ENCODE data around the gene ADAMTS12.

Gene ADAMTS12

GRCh38 chr5:33764786-33765185 is 127.0 kb downstream of the ADAMTS12 start:
- peaks cover 3% of the 10 kb centered on the region for H3K27me3 Mint-ChIP-seq
- no peaks in the 10 kb centered on the region for H3K4me1 Mint-ChIP-seq
- no peak overlapping the region for H3K27ac Mint-ChIP-seq
- no peak overlapping the region for H3K4me3 Mint-ChIP-seq
- no peaks in the 10 kb centered on the region for H3K9me3 Mint-ChIP-seq
- DNase-seq (ENCODE audit: low spot score in 2 of 2) (no peak), ATAC-seq (ENCODE audit: low read depth) (no peak)
- H3K36me3 Mint-ChIP-seq = no peaks in the 10 kb centered on the region

GRCh38 chr5:33763435-33763834 is 128.4 kb downstream of the ADAMTS12 start:
- Mint-ChIP-seq H3K9me3 (no peaks in the 10 kb centered on the region), H3K4me3 (no peak overlapping the region), H3K27ac (no peak overlapping the region), H3K4me1 (no peaks in the 10 kb centered on the region), H3K36me3 (no peaks in the 10 kb centered on the region), H3K27me3 (peaks cover 3% of the 10 kb centered on the region)
- ATAC-seq (ENCODE audit: low read depth) (no peak), DNase-seq (ENCODE audit: low spot score in 2 of 2) (no peak)

- Mint-ChIP-seq H3K27me3 (peaks cover 3% of the 10 kb centered on the region), H3K27ac (no peak overlapping the region), H3K4me1 (no peaks in the 10 kb centered on the region), H3K9me3 (no peaks in the 10 kb centered on the region), H3K36me3 (no peaks in the 10 kb centered on the region), H3K4me3 (no peak overlapping the region)
- DNase-seq (ENCODE audit: low spot score in 2 of 2) (no peak), ATAC-seq (ENCODE audit: low read depth) (no peak)
Measured at GRCh38 chr5:33762859-33763258, 128.9 kb downstream of the ADAMTS12 start.

- H3K27ac Mint-ChIP-seq = no peak overlapping the region
- no peaks in the 10 kb centered on the region for H3K4me1 Mint-ChIP-seq
- H3K36me3 Mint-ChIP-seq = no peaks in the 10 kb centered on the region
- no peak overlapping the region for H3K4me3 Mint-ChIP-seq
- ATAC-seq (ENCODE audit: low read depth) (no peak), DNase-seq (ENCODE audit: low spot score in 2 of 2) (no peak)
- H3K27me3 Mint-ChIP-seq = peaks cover 1% of the 10 kb centered on the region
- H3K9me3 Mint-ChIP-seq = no peaks in the 10 kb centered on the region
Measured at GRCh38 chr5:33761139-33761538, 130.7 kb downstream of the ADAMTS12 start.

GRCh38 chr5:33758737-33759136 is 133.1 kb downstream of the ADAMTS12 start:
- Mint-ChIP-seq H3K27me3 (peaks cover 1% of the 10 kb centered on the region), H3K36me3 (no peaks in the 10 kb centered on the region), H3K9me3 (no peaks in the 10 kb centered on the region), H3K4me1 (no peaks in the 10 kb centered on the region), H3K4me3 (no peak overlapping the region), H3K27ac (no peak overlapping the region)
- ATAC-seq (ENCODE audit: low read depth) (no peak), DNase-seq (ENCODE audit: low spot score in 2 of 2) (no peak)

- no peak for DNase-seq (ENCODE audit: low spot score in 2 of 2)
- H3K27me3 Mint-ChIP-seq = peaks cover 1% of the 10 kb centered on the region
- no peaks in the 10 kb centered on the region for H3K9me3 Mint-ChIP-seq
- no peak for ATAC-seq (ENCODE audit: low read depth)
- no peaks in the 10 kb centered on the region for H3K36me3 Mint-ChIP-seq
- H3K4me1 Mint-ChIP-seq = no peaks in the 10 kb centered on the region
- no peak overlapping the region for H3K4me3 Mint-ChIP-seq
- no peak overlapping the region for H3K27ac Mint-ChIP-seq
Measured at GRCh38 chr5:33756491-33756890, 135.3 kb downstream of the ADAMTS12 start.

GRCh38 chr5:33755231-33755630 is 136.6 kb downstream of the ADAMTS12 start:
- H3K4me1 Mint-ChIP-seq = no peaks in the 10 kb centered on the region
- ATAC-seq (ENCODE audit: low read depth) (no peak), DNase-seq (ENCODE audit: low spot score in 2 of 2) (no peak)
- no peak overlapping the region for H3K4me3 Mint-ChIP-seq
- no peaks in the 10 kb centered on the region for H3K36me3 Mint-ChIP-seq
- H3K27ac Mint-ChIP-seq = no peak overlapping the region
- H3K9me3 Mint-ChIP-seq = no peaks in the 10 kb centered on the region
- no peaks in the 10 kb centered on the region for H3K27me3 Mint-ChIP-seq

GRCh38 chr5:33753704-33754103 is 138.1 kb downstream of the ADAMTS12 start:
- Mint-ChIP-seq H3K27me3 (no peaks in the 10 kb centered on the region), H3K4me1 (no peaks in the 10 kb centered on the region), H3K36me3 (no peaks in the 10 kb centered on the region), H3K27ac (no peak overlapping the region), H3K4me3 (no peak overlapping the region), H3K9me3 (no peaks in the 10 kb centered on the region)
- ATAC-seq (ENCODE audit: low read depth) = no peak
- DNase-seq (ENCODE audit: low spot score in 2 of 2) = no peak

- no peak for DNase-seq (ENCODE audit: low spot score in 2 of 2)
- Mint-ChIP-seq H3K9me3 (no peaks in the 10 kb centered on the region), H3K27me3 (no peaks in the 10 kb centered on the region), H3K36me3 (no peaks in the 10 kb centered on the region), H3K4me1 (no peaks in the 10 kb centered on the region), H3K27ac (no peak overlapping the region), H3K4me3 (no peak overlapping the region)
- ATAC-seq (ENCODE audit: low read depth) = no peak
Measured at GRCh38 chr5:33748754-33749153, 143.0 kb downstream of the ADAMTS12 start.

- no peak overlapping the region for H3K4me3 Mint-ChIP-seq
- H3K9me3 Mint-ChIP-seq = no peaks in the 10 kb centered on the region
- H3K27ac Mint-ChIP-seq = no peak overlapping the region
- ATAC-seq (ENCODE audit: low read depth) (no peak), DNase-seq (ENCODE audit: low spot score in 2 of 2) (no peak)
- H3K27me3 Mint-ChIP-seq = no peaks in the 10 kb centered on the region
- no peaks in the 10 kb centered on the region for H3K36me3 Mint-ChIP-seq
- no peaks in the 10 kb centered on the region for H3K4me1 Mint-ChIP-seq
Measured at GRCh38 chr5:33745101-33745770, 146.6 kb downstream of the ADAMTS12 start.

GRCh38 chr5:33743099-33743498 is 148.7 kb downstream of the ADAMTS12 start:
- no peak overlapping the region for H3K4me3 Mint-ChIP-seq
- H3K27me3 Mint-ChIP-seq = no peaks in the 10 kb centered on the region
- no peaks in the 10 kb centered on the region for H3K9me3 Mint-ChIP-seq
- H3K27ac Mint-ChIP-seq = no peak overlapping the region
- no peaks in the 10 kb centered on the region for H3K36me3 Mint-ChIP-seq
- ATAC-seq (ENCODE audit: low read depth) = no peak
- no peaks in the 10 kb centered on the region for H3K4me1 Mint-ChIP-seq
- no peak for DNase-seq (ENCODE audit: low spot score in 2 of 2)

GRCh38 chr5:33742181-33742580 is 149.6 kb downstream of the ADAMTS12 start:
- Mint-ChIP-seq H3K27me3 (no peaks in the 10 kb centered on the region), H3K9me3 (no peaks in the 10 kb centered on the region), H3K36me3 (no peaks in the 10 kb centered on the region), H3K4me1 (no peaks in the 10 kb centered on the region), H3K4me3 (no peak overlapping the region), H3K27ac (no peak overlapping the region)
- no peak for DNase-seq (ENCODE audit: low spot score in 2 of 2)
- ATAC-seq (ENCODE audit: low read depth) = no peak

GRCh38 chr5:33738967-33739366 is 152.8 kb downstream of the ADAMTS12 start:
- H3K4me1 Mint-ChIP-seq = no peaks in the 10 kb centered on the region
- H3K36me3 Mint-ChIP-seq = no peaks in the 10 kb centered on the region
- ATAC-seq (ENCODE audit: low read depth) = no peak
- H3K9me3 Mint-ChIP-seq = no peaks in the 10 kb centered on the region
- no peak overlapping the region for H3K27ac Mint-ChIP-seq
- no peaks in the 10 kb centered on the region for H3K27me3 Mint-ChIP-seq
- no peak for DNase-seq (ENCODE audit: low spot score in 2 of 2)
- H3K4me3 Mint-ChIP-seq = no peak overlapping the region

GRCh38 chr5:33738097-33738496 is 153.7 kb downstream of the ADAMTS12 start:
- ATAC-seq (ENCODE audit: low read depth) (no peak), DNase-seq (ENCODE audit: low spot score in 2 of 2) (no peak)
- Mint-ChIP-seq H3K36me3 (no peaks in the 10 kb centered on the region), H3K27me3 (no peaks in the 10 kb centered on the region), H3K9me3 (no peaks in the 10 kb centered on the region), H3K4me1 (no peaks in the 10 kb centered on the region), H3K4me3 (no peak overlapping the region), H3K27ac (no peak overlapping the region)

- Mint-ChIP-seq H3K4me1 (no peaks in the 10 kb centered on the region), H3K27ac (no peak overlapping the region), H3K36me3 (no peaks in the 10 kb centered on the region), H3K9me3 (no peaks in the 10 kb centered on the region), H3K27me3 (no peaks in the 10 kb centered on the region), H3K4me3 (no peak overlapping the region)
- DNase-seq (ENCODE audit: low spot score in 2 of 2) (no peak), ATAC-seq (ENCODE audit: low read depth) (no peak)
Measured at GRCh38 chr5:33737697-33738096, 154.1 kb downstream of the ADAMTS12 start.

Measured in memory B cell (primary cell).